HG03045 (cell line): Measurements from ENCODE around the gene ACADSB.

Experiments used
- ATAC-seq: cut with Tn5 transposase; IDR thresholded peaks from one replicate; pipeline ENCODE4 v1.9.1; 2021; ENCODE audit warnings: mild to moderate bottlenecking, moderate library complexity; ENCODE audit not compliant: unreplicated experiment

ACADSB gene

DNA sequence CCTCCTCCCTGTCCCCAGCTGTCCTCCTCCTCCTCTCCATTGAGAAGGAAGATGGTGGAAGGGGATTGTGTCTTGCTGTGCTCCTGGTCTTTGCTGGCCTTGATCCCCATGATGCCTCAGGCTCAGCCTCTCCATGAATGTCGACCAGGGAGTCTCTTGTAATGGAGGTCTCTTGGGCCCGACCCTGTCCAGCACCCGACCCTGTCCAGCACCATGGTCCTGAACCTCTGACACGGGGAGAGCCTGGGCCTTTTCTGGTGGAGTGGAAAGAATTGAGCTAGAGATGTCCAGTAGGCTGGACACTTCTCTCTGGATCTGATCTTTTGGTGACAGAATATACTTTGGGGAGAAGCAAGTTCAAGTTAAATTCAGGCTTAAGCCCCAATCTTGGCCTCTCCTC, 84.7 kb downstream of the ACADSB start:
- ATAC-seq: no peak

DNA sequence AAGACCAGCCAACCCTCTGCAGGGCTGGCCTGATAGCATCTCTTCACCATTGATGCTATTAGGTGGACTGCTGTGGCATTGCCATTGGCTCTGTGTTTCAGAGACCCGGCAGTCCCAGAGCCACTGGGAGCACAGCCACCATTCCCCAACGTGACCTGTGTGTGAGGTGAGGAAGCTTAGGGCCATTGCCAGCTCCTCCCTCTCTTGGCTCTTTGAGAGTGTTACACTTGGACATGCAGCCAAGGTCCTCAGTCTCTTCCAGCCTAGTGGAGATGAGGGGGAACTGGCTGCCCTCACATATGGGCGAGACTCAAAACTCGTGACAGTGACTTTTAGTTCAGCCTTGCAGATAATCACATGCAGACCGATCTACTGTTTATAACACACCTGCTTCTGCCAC, 87.6 kb downstream of the ACADSB start:
- ATAC-seq: no peak

DNA sequence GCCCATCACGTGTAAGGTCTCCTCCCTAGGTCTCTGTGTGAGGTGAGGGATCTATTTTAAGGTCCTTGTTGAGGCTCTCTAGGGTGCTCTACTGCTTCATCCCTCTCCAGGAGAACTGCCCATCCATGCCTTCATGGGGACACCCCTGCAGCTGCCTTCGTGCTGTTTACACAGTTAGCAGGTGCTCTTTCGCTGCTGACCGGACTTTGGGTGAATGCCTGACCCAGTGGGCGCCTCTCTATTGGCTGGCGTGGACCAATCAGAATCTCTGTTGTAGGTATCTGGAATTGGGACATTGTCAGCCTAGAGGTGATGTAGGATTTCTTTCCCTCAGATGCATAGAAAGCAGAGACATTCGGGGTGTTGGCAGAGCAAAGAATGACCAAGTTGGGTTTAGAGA, 88.2 kb downstream of the ACADSB start:
- ATAC-seq: no peak

DNA sequence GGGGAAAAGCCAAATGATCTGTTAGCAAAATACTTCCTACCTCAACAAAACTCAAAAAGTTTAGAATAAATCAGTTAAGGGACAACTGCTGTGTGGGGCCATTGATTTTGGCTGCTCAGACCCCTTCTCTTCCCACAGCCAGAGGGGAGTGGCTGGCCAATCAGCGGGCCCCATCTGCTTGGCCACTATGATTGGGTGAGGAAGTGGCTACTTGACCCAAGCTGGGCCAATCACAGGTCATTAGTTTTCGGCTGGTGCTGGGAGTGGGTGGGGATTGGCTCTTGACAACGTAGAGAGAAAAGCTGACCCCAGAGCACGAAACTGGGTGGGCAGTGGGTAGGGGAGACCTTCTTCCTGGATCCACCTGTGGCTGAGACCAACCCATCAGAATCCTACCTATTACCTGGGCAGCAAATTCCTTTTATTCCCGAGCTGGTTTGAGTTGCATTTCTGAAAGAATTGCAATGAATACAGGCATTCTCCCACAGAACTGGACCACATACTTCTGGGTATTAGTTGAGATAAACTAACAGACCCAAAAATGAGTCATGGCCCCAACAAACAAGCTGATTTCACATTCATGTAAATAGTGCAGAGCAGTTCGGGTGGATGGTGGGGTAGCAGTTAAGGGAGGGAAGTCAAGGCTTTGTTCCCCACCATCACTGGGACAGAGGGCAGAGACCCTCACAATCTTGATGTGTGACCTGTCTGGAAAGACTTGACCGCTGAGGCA, 91.4 kb downstream of the ACADSB start:
- ATAC-seq: no peak

DNA sequence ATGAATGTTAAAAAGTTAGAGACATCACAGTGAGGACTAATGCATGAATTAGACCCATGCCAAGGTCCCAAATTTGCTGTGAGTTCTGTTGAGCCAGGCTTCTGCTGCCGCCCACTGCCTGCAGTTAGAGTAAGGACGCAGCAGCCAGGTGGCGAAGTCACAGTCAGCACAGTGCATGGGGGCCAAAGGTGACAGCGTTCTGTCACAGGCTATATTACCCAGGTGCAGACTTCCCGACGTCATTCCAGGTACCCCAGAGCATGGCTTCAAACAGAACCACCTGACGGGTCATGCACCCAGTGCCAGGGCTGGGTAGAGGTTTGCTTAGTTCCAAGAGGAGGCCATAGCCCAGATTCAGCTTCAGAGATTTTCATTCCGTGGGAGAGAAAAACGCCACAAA, 93.1 kb downstream of the ACADSB start:
- no peak for ATAC-seq

DNA sequence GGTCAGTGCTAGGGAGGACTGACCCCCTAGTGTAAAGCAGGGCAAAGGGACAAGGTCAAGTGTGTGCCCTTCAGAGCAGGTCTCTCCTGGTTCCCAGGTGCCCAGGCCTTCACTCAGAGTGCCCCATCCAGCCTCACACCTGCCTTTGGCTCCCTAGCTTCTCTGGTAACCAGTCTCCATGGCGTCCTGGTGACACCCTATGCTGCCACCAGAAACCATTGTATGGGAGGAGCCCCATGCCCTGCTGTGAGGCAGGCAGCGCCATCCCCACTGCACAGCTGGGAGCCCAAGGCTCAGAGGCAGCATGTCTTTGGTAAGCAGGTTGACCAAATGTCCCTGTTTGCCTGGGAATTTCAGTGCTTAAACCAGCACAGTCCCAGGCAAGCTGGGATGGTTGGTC, 93.9 kb downstream of the ACADSB start:
- no peak for ATAC-seq

DNA sequence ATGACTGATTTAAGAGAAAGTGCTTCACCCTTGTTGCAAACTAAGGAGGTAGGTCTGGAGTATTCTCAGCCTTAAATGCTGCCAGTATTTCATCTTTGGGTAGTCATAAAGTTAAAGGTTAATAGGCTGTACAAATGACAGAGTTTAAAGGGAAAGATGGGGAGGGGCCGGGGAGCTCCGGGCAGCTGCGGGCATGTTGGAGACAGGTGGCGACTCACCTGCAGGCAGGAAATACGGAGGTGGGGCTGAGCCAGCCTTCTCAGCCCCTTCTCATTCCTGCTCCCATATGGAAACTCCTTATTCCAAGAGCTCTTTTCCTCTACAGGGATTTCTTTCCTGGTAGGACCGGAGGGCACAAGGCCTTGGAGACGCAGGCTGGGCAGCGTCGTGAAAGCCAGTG, 95.1 kb downstream of the ACADSB start:
- no peak for ATAC-seq
